Psoas muscle (tissue), 8 donors: ENCODE measurements around the gene LRP1-AS. TPM values are rescaled to one million over a fixed set of nuclear protein-coding genes. Genes with fewer than 3 reads are reported as not detected.

Experiments
- ATAC-seq, 4 donors: fragments of 200-7000 bp; cut with Tn5 transposase; one replicate each; pipeline ENCODE4 v1.9.1; 2020; ENCODE audit warnings: moderate library complexity in 3 of 4, mild to moderate bottlenecking in 2 of 4
- DNase-seq, 2 donors: peaks; one replicate each; pipeline ENCODE4 v3.0.0-alpha.2; 2020
- H3K27ac ChIP-seq: fragments of 200-600 bp; one replicate; pipeline ENCODE4 v1.8.0; 2022
- H3K27me3 ChIP-seq, 3 donors: fragments of 200-600 bp in 1 of 3; one replicate each; pipeline versions ENCODE4 v1.6.1 to v1.8.0; 2013 to 2022; ENCODE audit warnings: low read length in 2 of 3, mild to moderate bottlenecking in 2 of 3, moderate library complexity in 1 of 3; ENCODE audit not compliant: insufficient read depth in 3 of 3
- H3K36me3 ChIP-seq, 2 donors: fragments of 200-600 bp in 1 of 2; one replicate each; pipeline versions ENCODE4 v1.6.1 to v1.8.0; 2013 to 2022; ENCODE audit warnings: low read depth in 1 of 2, mild to moderate bottlenecking in 1 of 2, moderate library complexity in 1 of 2; ENCODE audit not compliant: insufficient read depth in 1 of 2
- H3K4me1 ChIP-seq: fragments of 200-600 bp; one replicate; pipeline ENCODE4 v1.8.0; 2022
- H3K4me3 ChIP-seq: fragments of 200-600 bp; one replicate; pipeline ENCODE4 v1.8.0; 2022; ENCODE audit warnings: mild to moderate bottlenecking
- H3K9me3 ChIP-seq: fragments of 200-600 bp; one replicate; pipeline ENCODE4 v1.8.0; 2022
- CTCF ChIP-seq: fragments of 200-600 bp; IDR thresholded peaks from one replicate; pipeline ENCODE4 v1.8.0; 2022; ENCODE audit warnings: antibody characterized with exemption
- WGBS, 3 donors: extraction: QIAGEN DNeasy Blood & Tissue Kit; methylation state at CpG; one replicate each; pipeline versions ENCODE4 v1.1.6 to v1.1.7; 2013; 5-methylcytosine and 5-hydroxymethylcytosine counted together
- intact Hi-C, 2 donors: fragments of 100-400 bp; cut with DNase I; formaldehyde crosslinking; loops; one replicate each; pipeline versions ENCODE4 v1.11.0 to v1.14.2; 2022
- polyA plus RNA-seq, 3 donors: library from polyadenylated mRNA; stranded (reverse); fragments of 200-250 nt; gene quantifications; one replicate each; pipeline ENCODE4 v1.2.3, GENCODE V29; 2013
- total RNA-seq, 4 donors: library from RNA; stranded (reverse); fragmentation: NEBNext Ultra II Directional in 2 of 4; extraction: Animal tissue kit (Norgen Biotek cat#: 25700) in 2 of 4; gene quantifications; one replicate each; pipeline versions ENCODE4 v1.2.1 to v1.2.4, GENCODE V29; 2021 to 2023
- donor health status: healthy with polysubstance abuse.
- donor health status: DM: no; HTN: no; CAD: no; lungs with moderate emphysema.
- donor health status: Bipolar disorder and iron deficiency.
- donor health status: healthy.
- donor health status: DM: yes; HTN: yes; CAD: no.
- donor health status: DM: no; HTN: no; CAD: no.
- donor health status: DM: no; HTN: no; CAD: no.
- donor health status: DM: yes; HTN: yes; CAD: no.

The LRP1-AS gene
- total and polyA plus RNA-seq, 7 donors, result not detected

DNA sequence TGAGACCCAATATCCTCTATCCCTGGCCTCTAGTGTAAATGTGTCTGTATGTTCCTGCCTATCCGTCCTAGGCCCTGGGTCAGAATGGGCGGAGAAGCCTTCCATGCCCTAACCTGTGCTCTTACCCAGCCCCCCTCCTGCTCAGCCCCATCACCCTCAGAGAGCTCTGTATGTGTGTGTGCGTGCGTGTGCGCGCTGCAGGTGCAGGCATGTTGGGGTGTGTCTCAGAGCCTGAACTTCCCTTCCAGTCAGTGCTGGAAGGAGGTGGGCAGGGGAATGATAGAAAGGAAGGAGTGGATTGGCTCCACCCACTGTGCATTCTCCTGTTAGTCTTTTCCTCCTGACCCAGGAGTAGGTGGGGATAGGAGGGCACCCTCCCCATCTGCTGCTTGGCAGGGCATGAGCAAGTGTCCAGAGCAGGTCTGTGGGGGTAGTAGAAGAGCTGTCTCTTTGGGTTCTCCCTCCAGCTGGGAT lies 51.3 kb downstream of the LRP1-AS start:
- no peak for TF ChIP-seq CTCF
- Histone ChIP-seq H3K9me3 (no peaks in the 10 kb centered on the region), H3K4me3 (no peak overlapping the region), H3K36me3 (peaks cover 7 to 55% of the 10 kb centered on the region in 2 donors), H3K4me1 (peaks cover 8% of the 10 kb centered on the region), H3K27ac (no peak overlapping the region), H3K27me3 (no peaks in the 10 kb centered on the region)
- ATAC-seq (no peak), DNase-seq (no peak)
- 87 to 91% (median 88%) methylated on average over 6 of the region's 6 CpGs for WGBS, 3 donors
- intact Hi-C loops, result no loop called here

GRCh38 chr12:57095440-57095839 lies 52.0 kb downstream of the LRP1-AS start:
- intact Hi-C loops, result no loop called here
- Histone ChIP-seq H3K4me3 (no peak overlapping the region), H3K4me1 (peaks cover 15% of the 10 kb centered on the region), H3K9me3 (no peaks in the 10 kb centered on the region), H3K27me3 (no peaks in the 10 kb centered on the region), H3K27ac (no peak overlapping the region), H3K36me3 (peaks cover 7 to 55% of the 10 kb centered on the region in 2 donors)
- ATAC-seq (no peak), DNase-seq (no peak)
- 91 to 95% (median 94%) methylated on average over 3 of the region's 3 CpGs for WGBS, 3 donors
- no peak for TF ChIP-seq CTCF

Other genes starting within 250 kb of the LRP1-AS start
- gene SDR9C7, start 213.2 kb downstream of the LRP1-AS start, total RNA-seq, result under 1 TPM in 3 of 4 donors, not detected in 1; 0.13 to 0.97 (median 0.69) TPM
- gene SDR9C7, start 213.2 kb downstream of the LRP1-AS start, polyA plus RNA-seq, result under 1 TPM; 0.07 to 0.23 (median 0.22) TPM
- gene RDH16, start 190.0 kb downstream of the LRP1-AS start, total RNA-seq, result under 1 TPM; 0.20 to 0.52 (median 0.40) TPM
- under 1 TPM; 0.10 to 0.47 (median 0.10) TPM for gene RDH16, start 190.0 kb downstream of the LRP1-AS start, polyA plus RNA-seq
- gene ZBTB39, start 141.1 kb downstream of the LRP1-AS start, total RNA-seq, result 1 to 10 TPM; 3.2 to 5.2 (median 3.6) TPM
- gene ZBTB39, start 141.1 kb downstream of the LRP1-AS start, polyA plus RNA-seq, result 1 to 10 TPM; 1.2 to 3.1 (median 1.4) TPM
- not detected for gene TAC3, start 131.1 kb downstream of the LRP1-AS start, total RNA-seq
- under 1 TPM in 1 of 3 donors, not detected in 2; 0.09 TPM for gene TAC3, start 131.1 kb downstream of the LRP1-AS start, polyA plus RNA-seq
- gene MYO1A, start 97.5 kb downstream of the LRP1-AS start, total RNA-seq, result 1 to 10 TPM in 1 of 4 donors, under 1 TPM in 2, not detected in 1; 0.10 to 1.3 (median 0.20) TPM
- gene MYO1A, start 97.5 kb downstream of the LRP1-AS start, polyA plus RNA-seq, result under 1 TPM; 0.04 to 0.91 (median 0.18) TPM
- gene NEMP1, start 68.8 kb downstream of the LRP1-AS start, total RNA-seq, result 1 to 10 TPM; 1.5 to 3.2 (median 2.1) TPM
- gene NEMP1, start 68.8 kb downstream of the LRP1-AS start, polyA plus RNA-seq, result 1 to 10 TPM; 1.3 to 3.0 (median 2.7) TPM
- 10 to 100 TPM in 2 of 4 donors, 1 to 10 TPM in 2; 7.1 to 28.4 (median 10.8) TPM for gene NAB2, start 58.5 kb downstream of the LRP1-AS start, total RNA-seq
- 100 to 1,000 TPM in 1 of 3 donors, 1 to 10 TPM in 2; 5.6 to 114 (median 8.2) TPM for gene NAB2, start 58.5 kb downstream of the LRP1-AS start, polyA plus RNA-seq
- gene STAT6, start 36.3 kb downstream of the LRP1-AS start, total RNA-seq, result 10 to 100 TPM; 14.1 to 27.7 (median 18.2) TPM
- gene STAT6, start 36.3 kb downstream of the LRP1-AS start, polyA plus RNA-seq, result 10 to 100 TPM; 10.4 to 11.6 (median 11.3) TPM
- gene LRP1, start 19.1 kb downstream of the LRP1-AS start, total RNA-seq, result 10 to 100 TPM; 33.1 to 50.6 (median 35.1) TPM
- 10 to 100 TPM; 10.7 to 14.7 (median 14.5) TPM for gene LRP1, start 19.1 kb downstream of the LRP1-AS start, polyA plus RNA-seq
- under 1 TPM in 3 of 4 donors, not detected in 1; 0.24 to 0.58 (median 0.42) TPM for gene NXPH4, start 69.2 kb upstream of the LRP1-AS start, total RNA-seq
- under 1 TPM in 2 of 3 donors, not detected in 1; 0.01 to 0.20 TPM for gene NXPH4, start 69.2 kb upstream of the LRP1-AS start, polyA plus RNA-seq
- 10 to 100 TPM; 39.2 to 59.2 (median 47.3) TPM for gene SHMT2, start 82.1 kb upstream of the LRP1-AS start, total RNA-seq
- 10 to 100 TPM; 36.6 to 66.8 (median 62.7) TPM for gene SHMT2, start 82.1 kb upstream of the LRP1-AS start, polyA plus RNA-seq
- 1,000 to 10,000 TPM in 2 of 4 donors, 100 to 1,000 TPM in 2; 576 to 1,676 (median 997) TPM for gene STAC3, start 103.6 kb upstream of the LRP1-AS start, total RNA-seq
- gene STAC3, start 103.6 kb upstream of the LRP1-AS start, polyA plus RNA-seq, result 1,000 to 10,000 TPM in 1 of 3 donors, 100 to 1,000 TPM in 1, 10 to 100 TPM in 1; 98.2 to 1,376 (median 738) TPM